Prostate gland (tissue), 2 donors: Measurements from ENCODE around the gene ADAMTS2. TPM values are rescaled to one million over a fixed set of nuclear protein-coding genes. Genes with fewer than 3 reads are reported as not detected.

Source experiments
- DNase-seq: peaks from one replicate; pipeline ENCODE4 v3.0.0-alpha.2; 2019; ENCODE audit warnings: low spot score
- H3K27ac ChIP-seq, 2 donors: fragments of 200-600 bp; sonication (generic); 2 replicates each; pipeline ENCODE4 v1.5.1; 2017 to 2019
- H3K27me3 ChIP-seq: fragments of 200-600 bp; sonication (generic); replicated peaks from 2 replicates; pipeline ENCODE4 v1.5.1; 2019; ENCODE audit not compliant: insufficient read depth
- H3K36me3 ChIP-seq, 2 donors: fragments of 200-600 bp; sonication (generic); 1 replicate in 1 of 2; 2 replicates in 1 of 2; pipeline versions ENCODE4 v1.5.1 to v1.8.1; 2017 to 2019
- H3K4me1 ChIP-seq: fragments of 200-600 bp; sonication (generic); replicated peaks from 2 replicates; pipeline ENCODE4 v1.5.1; 2019
- H3K4me3 ChIP-seq, 2 donors: fragments of 200-600 bp; sonication (generic); 2 replicates each; pipeline ENCODE4 v1.5.1; 2017 to 2019
- H3K9me3 ChIP-seq: fragments of 200-600 bp; sonication (generic); 2 replicates; pipeline ENCODE4 v1.5.1; 2017
- CTCF ChIP-seq, 4 experiments: fragments of 200-600 bp in 2 of 4; fragments of 450-650 bp in 2 of 4; sonication (generic) in 2 of 4; IDR thresholded peaks; 1 replicate in 3 of 4; 2 replicates in 1 of 4; pipeline ENCODE4 v1.5.1; 2016 to 2019; ENCODE audit warnings: antibody characterized with exemption in 4 of 4, mild to moderate bottlenecking in 2 of 4, moderate library complexity in 2 of 4
- POLR2A ChIP-seq: fragments of 450-650 bp; IDR thresholded peaks from one replicate; pipeline ENCODE4 v1.6.1; 2016; ENCODE audit warnings: antibody characterized with exemption, mild to moderate bottlenecking
- POLR2AphosphoS5 ChIP-seq: sonication (generic); formaldehyde crosslinking; IDR thresholded peaks from one replicate; pipeline ENCODE4 v1.6.1; 2017; ENCODE audit warnings: antibody characterized with exemption
- WGBS: methylation state at CpG from one replicate; pipeline ENCODE4 v1.1.5; 2018; 5-methylcytosine and 5-hydroxymethylcytosine counted together
- intact Hi-C: fragments of 100-400 bp; cut with DNase I; formaldehyde crosslinking; loops from one replicate; pipeline ENCODE4 v1.14.2; 2022
- total RNA-seq, 2 donors: library from RNA; depleted of rRNA; stranded (reverse); fragments of >200 nt; gene quantifications; one replicate each; pipeline ENCODE4 v1.1.0, GENCODE V29; 2016

ADAMTS2 gene
- total RNA-seq, 2 donors from 2014 or later, result 2.0 to 20.3 TPM

DNA sequence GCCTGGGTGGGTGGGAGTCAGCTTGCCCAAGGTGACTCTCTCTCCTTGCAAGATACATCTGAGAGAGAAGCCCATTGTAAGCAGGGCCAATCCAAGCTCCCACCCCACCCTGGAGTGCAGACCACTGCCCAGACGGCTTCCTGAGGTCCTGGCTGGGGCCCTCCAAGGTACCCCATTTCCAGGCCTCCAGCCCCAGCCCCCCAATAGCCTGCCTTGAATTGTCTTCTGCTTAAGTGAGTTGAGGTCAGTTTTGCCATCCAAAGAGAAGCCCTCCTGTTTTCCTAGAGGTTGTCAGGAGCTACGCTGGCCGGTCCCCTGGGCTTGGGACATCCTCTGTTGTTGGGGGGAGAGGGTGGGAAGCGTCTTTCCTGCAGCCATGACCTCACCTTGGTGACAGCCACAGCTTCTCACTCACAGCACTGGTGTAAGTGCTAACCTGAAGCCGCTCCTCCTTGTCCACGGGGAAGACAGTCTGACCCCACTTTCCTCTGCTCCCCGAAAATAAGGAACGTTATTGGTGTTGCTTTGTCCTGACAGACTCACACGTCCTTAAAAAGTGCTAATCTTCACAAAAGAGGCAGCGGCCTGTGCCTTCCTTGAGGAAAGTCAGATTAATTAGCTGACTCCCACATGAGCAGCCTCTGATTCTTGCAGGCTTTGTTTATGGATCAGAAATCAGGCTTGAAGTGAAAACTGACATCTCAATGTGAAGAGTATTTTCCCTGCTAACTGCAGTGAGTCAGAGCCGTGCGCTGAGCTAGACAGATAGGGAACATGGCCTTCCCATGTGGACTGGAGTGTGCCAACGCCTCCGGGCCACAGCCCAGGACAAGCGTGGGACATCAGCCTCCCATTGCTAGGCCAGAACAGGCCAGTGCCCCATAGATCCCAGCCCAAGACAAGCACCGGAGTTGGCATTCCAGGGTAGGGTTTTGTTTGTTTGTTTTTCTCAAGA lies 52.3 kb downstream of the ADAMTS2 start:
- Histone ChIP-seq H3K27me3 (peaks cover 4% of the 10 kb centered on the region), H3K36me3 (no peaks in the 10 kb centered on the region), H3K27ac (no peak overlapping the region), H3K4me3 (no peak overlapping the region), H3K4me1 (no peaks in the 10 kb centered on the region), H3K9me3 (no peaks in the 10 kb centered on the region)
- no peak for DNase-seq
- WGBS, result 73% methylated on average over 16 of the region's 16 CpGs
- intact Hi-C loops, result no loop called here
- TF ChIP-seq POLR2A (no peak), POLR2AphosphoS5 (no peak)

DNA sequence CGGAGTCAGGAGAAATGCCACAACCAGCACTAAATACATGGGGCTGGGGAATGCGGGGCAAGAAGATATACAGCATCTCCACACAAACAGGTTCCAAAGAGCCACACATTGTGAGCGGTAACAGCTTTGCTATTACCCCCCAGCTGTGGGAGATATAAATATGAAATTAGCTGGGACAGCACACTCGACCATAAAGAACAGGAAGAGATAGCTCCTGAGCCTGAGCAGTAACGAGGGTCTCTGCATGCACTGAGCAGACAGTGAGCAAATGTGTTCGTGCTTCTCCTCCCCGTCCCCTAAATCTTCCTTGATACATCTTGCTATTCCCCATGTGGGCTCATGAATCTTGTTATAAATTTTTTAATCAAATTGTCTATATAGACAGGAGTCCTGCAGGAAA lies 53.1 kb downstream of the ADAMTS2 start:
- H3K9me3 ChIP-seq, result no peaks in the 10 kb centered on the region
- intact Hi-C loops, result no loop called here
- TF ChIP-seq CTCF (IDR thresholded peaks at IDR 0.05) (no peak), POLR2A (no peak), POLR2AphosphoS5 (no peak)
- no peaks in the 10 kb centered on the region for H3K36me3 ChIP-seq
- no peaks in the 10 kb centered on the region for H3K4me1 ChIP-seq
- H3K27me3 ChIP-seq, result peaks cover 4% of the 10 kb centered on the region
- H3K4me3 ChIP-seq, result no peak overlapping the region
- 84% methylated on average over 7 of the region's 7 CpGs for WGBS
- no peak overlapping the region for H3K27ac ChIP-seq
- no peak for DNase-seq

DNA sequence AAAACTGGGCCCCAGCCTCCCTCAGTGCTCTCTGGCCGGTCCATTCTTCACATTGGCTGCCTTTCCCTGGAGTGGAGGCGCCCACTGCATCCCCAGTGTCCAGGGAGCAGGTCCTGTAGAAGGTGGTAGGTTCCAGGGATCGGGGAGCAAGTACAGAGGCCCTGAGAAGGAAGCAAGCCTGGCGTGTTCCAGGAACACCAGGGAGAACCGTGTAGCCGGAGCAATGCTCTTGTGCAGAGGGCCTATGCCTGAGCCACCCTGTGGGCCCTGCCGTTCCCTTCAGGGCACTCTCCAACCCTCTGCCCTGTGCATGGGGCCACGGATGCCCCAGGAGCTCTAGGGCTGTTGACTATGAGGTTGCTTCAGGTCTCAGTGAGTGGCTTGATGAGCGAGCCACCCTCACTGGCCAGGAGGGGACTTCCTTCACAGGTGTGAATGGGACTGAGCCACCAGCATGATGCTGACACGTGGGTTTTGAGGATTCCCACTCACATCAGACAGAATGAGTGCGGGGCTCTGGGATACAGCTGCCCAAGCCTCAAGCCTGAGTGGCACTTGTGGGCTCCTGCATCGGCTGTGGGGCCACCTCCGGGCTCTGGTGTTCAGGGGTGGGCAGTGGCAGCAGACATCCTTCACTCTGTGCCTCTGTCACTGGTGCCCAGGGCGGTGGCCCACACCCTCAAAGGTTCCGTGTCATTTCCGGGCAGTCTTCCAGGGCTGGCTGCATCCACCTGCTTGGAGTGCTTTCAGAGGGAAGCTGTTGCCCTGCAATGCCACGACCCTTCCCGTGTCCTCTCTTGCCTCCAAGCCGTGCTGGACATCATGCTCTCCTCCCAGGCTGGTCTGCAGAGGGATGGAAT lies 54.4 kb downstream of the ADAMTS2 start:
- Histone ChIP-seq H3K9me3 (no peaks in the 10 kb centered on the region), H3K36me3 (no peaks in the 10 kb centered on the region), H3K27ac (no peak overlapping the region), H3K27me3 (peaks cover 3% of the 10 kb centered on the region), H3K4me1 (no peaks in the 10 kb centered on the region), H3K4me3 (no peak overlapping the region)
- no peak for DNase-seq
- WGBS, result 86% methylated on average over 19 of the region's 19 CpGs
- TF ChIP-seq CTCF (IDR thresholded peaks at IDR 0.05) (no peak), POLR2A (no peak), POLR2AphosphoS5 (no peak)
- intact Hi-C loops, result no loop called here

DNA sequence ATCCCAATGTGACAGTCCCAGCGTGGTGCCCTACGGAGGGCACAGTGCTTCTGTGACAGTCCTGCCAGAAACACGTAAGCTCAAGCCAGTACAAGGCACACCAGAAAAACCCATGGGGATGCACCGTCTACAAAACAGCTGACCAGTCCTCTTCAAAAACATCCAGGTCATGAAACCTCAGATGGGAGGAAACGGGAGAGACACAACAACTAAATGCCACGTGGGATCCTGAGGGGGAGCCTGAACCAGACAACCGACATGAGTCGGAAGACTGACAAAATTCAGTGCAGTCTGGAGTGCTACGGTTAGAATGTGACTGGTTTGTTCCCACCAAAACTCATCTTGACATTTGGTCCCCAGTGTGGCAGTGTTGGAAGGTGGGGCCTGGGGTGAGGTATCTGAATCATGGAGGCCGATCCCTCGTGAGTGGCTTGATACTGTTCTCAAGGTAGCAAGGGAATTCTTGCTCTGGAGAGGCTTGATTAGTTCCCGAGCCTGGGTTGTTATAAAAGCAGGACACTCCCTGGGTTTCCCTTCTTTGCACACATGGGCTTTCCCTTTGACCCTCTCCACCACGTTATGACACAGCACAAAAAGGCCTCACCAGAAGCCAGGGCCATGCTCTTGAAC lies 55.4 kb downstream of the ADAMTS2 start:
- WGBS, result 89% methylated on average over 13 of the region's 13 CpGs
- Histone ChIP-seq H3K9me3 (no peaks in the 10 kb centered on the region), H3K4me3 (no peak overlapping the region), H3K27ac (no peak overlapping the region), H3K27me3 (no peaks in the 10 kb centered on the region), H3K36me3 (no peaks in the 10 kb centered on the region), H3K4me1 (no peaks in the 10 kb centered on the region)
- TF ChIP-seq POLR2A, result no peak
- TF ChIP-seq POLR2AphosphoS5, result no peak
- no peak for TF ChIP-seq CTCF (IDR thresholded peaks at IDR 0.05)
- intact Hi-C loops, result no loop called here
- DNase-seq, result no peak

DNA sequence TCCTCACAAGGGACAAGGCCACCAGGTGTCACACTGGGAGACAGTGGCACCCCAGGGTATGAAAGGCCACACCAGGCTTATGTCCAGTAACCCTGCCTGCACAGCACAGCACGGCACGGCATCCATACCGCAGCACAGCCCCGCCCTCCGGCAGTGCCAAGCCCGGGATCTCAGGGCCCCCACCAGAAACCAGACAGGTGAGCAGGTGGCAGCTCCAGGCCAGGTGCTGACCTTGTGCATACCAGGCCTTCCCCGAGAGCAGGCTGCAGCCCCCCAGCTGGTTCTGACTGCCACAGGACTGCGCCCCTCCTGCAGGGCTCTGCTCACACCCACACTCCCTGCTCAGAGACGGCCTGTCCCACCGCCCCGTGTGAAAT lies 56.5 kb downstream of the ADAMTS2 start:
- Histone ChIP-seq H3K27me3 (no peaks in the 10 kb centered on the region), H3K4me3 (no peak overlapping the region), H3K9me3 (no peaks in the 10 kb centered on the region), H3K36me3 (no peaks in the 10 kb centered on the region), H3K27ac (no peak overlapping the region), H3K4me1 (no peaks in the 10 kb centered on the region)
- TF ChIP-seq CTCF (IDR thresholded peaks at IDR 0.05), result no peak
- no peak for TF ChIP-seq POLR2A
- no peak for TF ChIP-seq POLR2AphosphoS5
- 83% methylated on average over 11 of the region's 11 CpGs for WGBS
- intact Hi-C loops, result no loop called here
- no peak for DNase-seq
